AG20443 (cell line): ENCODE results near the gene DNAJC11.

ENCODE experiments used
- DNase-seq: peaks from one replicate; pipeline ENCODE4 v3.0.0; 2012; ENCODE audit warnings: low spot score, mixed read lengths

DNAJC11 gene

GRCh38 chr1:6599141-6599975, 102.3 kb downstream of the DNAJC11 start:
- no peak for DNase-seq

GRCh38 chr1:6597777-6598131, 103.9 kb downstream of the DNAJC11 start:
- no peak for DNase-seq

- DNase-seq = no peak
Observed at GRCh38 chr1:6596886-6597776, 104.5 kb downstream of the DNAJC11 start.

GRCh38 chr1:6596351-6596750, 105.3 kb downstream of the DNAJC11 start:
- DNase-seq = no peak

- DNase-seq = no peak
Observed at GRCh38 chr1:6594977-6595740, 106.5 kb downstream of the DNAJC11 start.

- no peak for DNase-seq
Observed at GRCh38 chr1:6593810-6594209, 107.8 kb downstream of the DNAJC11 start.

GRCh38 chr1:6592865-6593593, 108.6 kb downstream of the DNAJC11 start:
- DNase-seq = no peak

- DNase-seq = no peak
Observed at GRCh38 chr1:6592441-6592840, 109.2 kb downstream of the DNAJC11 start.

- no peak for DNase-seq
Observed at GRCh38 chr1:6591644-6592043, 110.0 kb downstream of the DNAJC11 start.

- DNase-seq = no peak
Observed at GRCh38 chr1:6591222-6591621, 110.4 kb downstream of the DNAJC11 start.

GRCh38 chr1:6590046-6590445, 111.6 kb downstream of the DNAJC11 start:
- DNase-seq = no peak

GRCh38 chr1:6588893-6589520, 112.6 kb downstream of the DNAJC11 start:
- DNase-seq = no peak

GRCh38 chr1:6588128-6588892, 113.3 kb downstream of the DNAJC11 start:
- DNase-seq = no peak

GRCh38 chr1:6587261-6588005, 114.2 kb downstream of the DNAJC11 start:
- DNase-seq = no peak

GRCh38 chr1:6586404-6586816, 115.2 kb downstream of the DNAJC11 start:
- no peak for DNase-seq

- no peak for DNase-seq
Observed at GRCh38 chr1:6585841-6586240, 115.8 kb downstream of the DNAJC11 start.

- DNase-seq = no peak
Observed at GRCh38 chr1:6585081-6585722, 116.4 kb downstream of the DNAJC11 start.
